MM.1S (cell line): ENCODE data around the gene EBPL.

Experiments
- DNase-seq: peaks from one replicate; pipeline ENCODE4 v3.0.0-alpha.2; 2015
- H2AFZ ChIP-seq: fragments of 300-600 bp; sonication (generic); 2 replicates; pipeline ENCODE4 v1.6.0; 2016; ENCODE audit warnings: antibody characterized with exemption, low read length
- H3F3A ChIP-seq: fragments of 300-600 bp; sonication (generic); 2 replicates; pipeline ENCODE4 v1.6.1; 2016; ENCODE audit warnings: mild to moderate bottlenecking, antibody characterized with exemption, low read length, moderate library complexity, mixed read lengths; ENCODE audit not compliant: insufficient read depth
- H3K27ac ChIP-seq: fragments of 300-600 bp; sonication (generic); 2 replicates; pipeline ENCODE4 v1.5.1; 2016; ENCODE audit warnings: mild to moderate bottlenecking, low read length
- H3K27me3 ChIP-seq: fragments of 300-600 bp; sonication (generic); replicated peaks from 2 replicates; pipeline ENCODE4 v1.6.0; 2016; ENCODE audit warnings: low read length; ENCODE audit not compliant: insufficient read depth
- H3K36me3 ChIP-seq: fragments of 300-600 bp; sonication (generic); replicated peaks from 2 replicates; pipeline ENCODE4 v1.6.1; 2016; ENCODE audit warnings: mild to moderate bottlenecking, low read length, mixed read lengths; ENCODE audit not compliant: insufficient read depth
- H3K4me1 ChIP-seq: fragments of 300-600 bp; sonication (generic); 2 replicates; pipeline ENCODE4 v1.6.1; 2016; ENCODE audit warnings: low read length, mixed read lengths
- H3K4me2 ChIP-seq: fragments of 300-600 bp; sonication (generic); 2 replicates; pipeline ENCODE4 v1.6.0; 2016; ENCODE audit warnings: low read depth, low read length
- H3K4me3 ChIP-seq: fragments of 300-600 bp; sonication (generic); 2 replicates; pipeline ENCODE4 v1.5.1; 2016; ENCODE audit warnings: low read length, mixed read lengths
- H3K79me2 ChIP-seq: fragments of 300-600 bp; sonication (generic); 2 replicates; pipeline ENCODE4 v1.6.1; 2016; ENCODE audit warnings: mixed run types, low read length, mixed read lengths
- H3K9ac ChIP-seq: fragments of 300-600 bp; sonication (generic); 2 replicates; pipeline ENCODE4 v1.6.1; 2016; ENCODE audit warnings: low read length, mixed read lengths
- H3K9me2 ChIP-seq: fragments of 300-600 bp; sonication (generic); replicated peaks from 2 replicates; pipeline ENCODE4 v1.6.1; 2016; ENCODE audit warnings: mild to moderate bottlenecking, low read length, mixed read lengths; ENCODE audit not compliant: insufficient read depth
- H3K9me3 ChIP-seq: fragments of 300-600 bp; sonication (generic); replicated peaks from 2 replicates; pipeline ENCODE4 v1.6.1; 2016; ENCODE audit warnings: mild to moderate bottlenecking, low read length, mixed read lengths; ENCODE audit not compliant: insufficient read depth
- H4K20me1 ChIP-seq: fragments of 300-600 bp; sonication (generic); 2 replicates; pipeline ENCODE4 v1.6.1; 2016; ENCODE audit warnings: mild to moderate bottlenecking, low read length, moderate library complexity, mixed read lengths; ENCODE audit not compliant: insufficient read depth
- CTCF ChIP-seq: fragments of 300-600 bp; sonication (generic); IDR thresholded peaks from 2 replicates; pipeline ENCODE4 v1.5.1; 2016; ENCODE audit warnings: antibody characterized with exemption, low read length, mixed read lengths
- EZH2 ChIP-seq: fragments of 300-600 bp; sonication (generic); optimal IDR thresholded peaks from 2 replicates; pipeline ENCODE3; 2017; ENCODE audit warnings: low read depth, mild to moderate bottlenecking, antibody characterized with exemption, low read length, mixed read lengths
- EZH2phosphoT487 ChIP-seq: fragments of 300-600 bp; sonication (generic); IDR thresholded peaks from 2 replicates; pipeline ENCODE4 v1.6.1; 2018; ENCODE audit warnings: antibody characterized with exemption, low read length

Gene EBPL

GRCh38 chr13:49652355-49653305 lies 38.7 kb downstream of the EBPL start:
- Histone ChIP-seq H3K27ac (no peak overlapping the region), H3K4me1 (no peaks in the 10 kb centered on the region), H3K36me3 (no peaks in the 10 kb centered on the region), H3K9me2 (no peaks in the 10 kb centered on the region), H3F3A (no peaks in the 10 kb centered on the region), H4K20me1 (no peaks in the 10 kb centered on the region), H3K4me3 (no peak overlapping the region), H3K27me3 (no peaks in the 10 kb centered on the region), H3K79me2 (no peaks in the 10 kb centered on the region), H3K9me3 (no peaks in the 10 kb centered on the region), H3K9ac (no peak overlapping the region), H3K4me2 (no peak overlapping the region), H2AFZ (no peak overlapping the region)
- no peak for DNase-seq
- TF ChIP-seq EZH2 (no peak), EZH2phosphoT487 (no peak), CTCF (no peak)

- Histone ChIP-seq H3K4me3 (no peak overlapping the region), H3K36me3 (no peaks in the 10 kb centered on the region), H3K9me3 (no peaks in the 10 kb centered on the region), H3K79me2 (no peaks in the 10 kb centered on the region), H4K20me1 (no peaks in the 10 kb centered on the region), H3K9me2 (no peaks in the 10 kb centered on the region), H3F3A (no peaks in the 10 kb centered on the region), H3K4me1 (no peaks in the 10 kb centered on the region), H3K4me2 (no peak overlapping the region), H3K27ac (no peak overlapping the region), H3K9ac (no peak overlapping the region), H2AFZ (no peak overlapping the region), H3K27me3 (no peaks in the 10 kb centered on the region)
- TF ChIP-seq CTCF (no peak), EZH2phosphoT487 (no peak), EZH2 (no peak)
- no peak for DNase-seq
Measured at GRCh38 chr13:49651570-49652354, 39.5 kb downstream of the EBPL start.

GRCh38 chr13:49649963-49650312 lies 41.3 kb downstream of the EBPL start:
- Histone ChIP-seq H4K20me1 (no peaks in the 10 kb centered on the region), H3K79me2 (no peaks in the 10 kb centered on the region), H2AFZ (no peak overlapping the region), H3F3A (no peaks in the 10 kb centered on the region), H3K4me3 (no peak overlapping the region), H3K27ac (no peak overlapping the region), H3K27me3 (no peaks in the 10 kb centered on the region), H3K4me1 (no peaks in the 10 kb centered on the region), H3K9ac (no peak overlapping the region), H3K9me2 (no peaks in the 10 kb centered on the region), H3K4me2 (no peak overlapping the region), H3K36me3 (no peaks in the 10 kb centered on the region), H3K9me3 (no peaks in the 10 kb centered on the region)
- no peak for TF ChIP-seq CTCF
- TF ChIP-seq EZH2phosphoT487 = no peak
- no peak for TF ChIP-seq EZH2
- DNase-seq = no peak
